NCI-H510A treated with DMSO at 0.1 percent for 48 hours (cell line): ENCODE data around the gene TMEM178B.

ENCODE experiments used
- DNase-seq: peaks from one replicate; lab custom pipeline; 2025; lab: John Stamatoyannopoulos, UW

TMEM178B gene

GRCh38 chr7:141221007-141221612 is 147.2 kb downstream of the TMEM178B start:
- no peak for DNase-seq

GRCh38 chr7:141225916-141226618 is 152.2 kb downstream of the TMEM178B start:
- DNase-seq, result no peak

- DNase-seq, result no peak
Measured at GRCh38 chr7:141227454-141227853, 153.6 kb downstream of the TMEM178B start.

- DNase-seq, result no peak
Measured at GRCh38 chr7:141228482-141228881, 154.6 kb downstream of the TMEM178B start.

- DNase-seq, result no peak
Measured at GRCh38 chr7:141231018-141231792, 157.3 kb downstream of the TMEM178B start.

- no peak for DNase-seq
Measured at GRCh38 chr7:141232286-141233051, 158.6 kb downstream of the TMEM178B start.

- no peak for DNase-seq
Measured at GRCh38 chr7:141234335-141235105, 160.7 kb downstream of the TMEM178B start.

GRCh38 chr7:141235656-141236055 is 161.8 kb downstream of the TMEM178B start:
- no peak for DNase-seq

GRCh38 chr7:141238596-141239243 is 164.9 kb downstream of the TMEM178B start:
- DNase-seq, result no peak

- DNase-seq, result no peak
Measured at GRCh38 chr7:141239661-141240060, 165.8 kb downstream of the TMEM178B start.

- no peak for DNase-seq
Measured at GRCh38 chr7:141242568-141242967, 168.7 kb downstream of the TMEM178B start.

- DNase-seq, result no peak
Measured at GRCh38 chr7:141243368-141243767, 169.5 kb downstream of the TMEM178B start.

- DNase-seq, result no peak
Measured at GRCh38 chr7:141244435-141244834, 170.6 kb downstream of the TMEM178B start.

GRCh38 chr7:141246426-141246825 is 172.6 kb downstream of the TMEM178B start:
- DNase-seq, result no peak

- DNase-seq, result no peak
Measured at GRCh38 chr7:141251180-141251579, 177.3 kb downstream of the TMEM178B start.

- DNase-seq, result no peak
Measured at GRCh38 chr7:141251957-141252356, 178.1 kb downstream of the TMEM178B start.

GRCh38 chr7:141257597-141257996 is 183.7 kb downstream of the TMEM178B start:
- no peak for DNase-seq

- DNase-seq, result no peak
Measured at GRCh38 chr7:141258559-141258958, 184.7 kb downstream of the TMEM178B start.

- DNase-seq, result no peak
Measured at GRCh38 chr7:141262101-141263090, 188.5 kb downstream of the TMEM178B start.

GRCh38 chr7:141263508-141263907 is 189.6 kb downstream of the TMEM178B start:
- no peak for DNase-seq
